GM12878 (cell line): ENCODE results near the gene PLXNB2. TPM values are rescaled to one million over a fixed set of nuclear protein-coding genes. Genes with fewer than 3 reads are reported as not detected.

ENCODE experiments used
- BMI1 ChIP-seq: fragments of 450-650 bp; IDR thresholded peaks from 2 replicates; pipeline ENCODE4 v1.6.1; 2016; ENCODE audit warnings: mild to moderate bottlenecking, moderate library complexity, borderline replicate concordance
- CEBPB ChIP-seq, 2 experiments: fragments of 150-350 bp in 1 of 2; IDR thresholded peaks; 2 replicates each; pipeline ENCODE4 v1.6.1; 2012 to 2014; ENCODE audit warnings: low read depth in 2 of 2, low read length in 2 of 2, borderline replicate concordance in 1 of 2, inconsistent platforms in 1 of 2
- CHD4 ChIP-seq: fragments of 200-600 bp; sonication (generic); IDR thresholded peaks from 2 replicates; pipeline ENCODE4 v1.6.1; 2016; ENCODE audit warnings: mild to moderate bottlenecking
- CREM ChIP-seq: IDR thresholded peaks from 2 replicates; pipeline ENCODE4 v1.6.1; 2014; ENCODE audit warnings: antibody characterized with exemption, low read depth
- EED ChIP-seq: sonication (generic); IDR thresholded peaks from 2 replicates; pipeline ENCODE4 v1.6.1; 2016; ENCODE audit warnings: antibody characterized with exemption, low read depth
- EP300 ChIP-seq, 2 experiments: fragments of 150-350 bp in 1 of 2; IDR thresholded peaks; 2 replicates each; pipeline ENCODE4 v1.6.1; 2011 to 2012; ENCODE audit warnings: low read depth in 2 of 2, low read length in 2 of 2, borderline replicate concordance in 1 of 2, improper control_type of control experiment in 1 of 2, inconsistent platforms in 1 of 2; ENCODE audit not compliant: control insufficient read depth in 1 of 2
- HDGF ChIP-seq: fragments of 450-650 bp; IDR thresholded peaks from 2 replicates; pipeline ENCODE4 v1.6.1; 2016; ENCODE audit warnings: antibody characterized with exemption
- IKZF2 ChIP-seq, 2 experiments: fragments of 450-650 bp; IDR thresholded peaks; 2 replicates each; pipeline ENCODE4 v1.6.1; 2017; ENCODE audit warnings: mild to moderate bottlenecking in 2 of 2, moderate library complexity in 2 of 2
- IRF4 ChIP-seq: IDR thresholded peaks from 2 replicates; pipeline ENCODE4 v1.6.1; 2011; ENCODE audit warnings: low read depth, low read length
- JUND ChIP-seq: IDR thresholded peaks from 2 replicates; pipeline ENCODE4 v1.6.1; 2012; ENCODE audit warnings: low read depth, mild to moderate bottlenecking, low read length, improper control_type of control experiment, moderate library complexity
- MLLT1 ChIP-seq: fragments of 450-650 bp; IDR thresholded peaks from 2 replicates; pipeline ENCODE4 v1.6.1; 2016; ENCODE audit warnings: mild to moderate bottlenecking
- MYB ChIP-seq: fragments of 150-350 bp; IDR thresholded peaks from 2 replicates; pipeline ENCODE4 v1.6.1; 2014; ENCODE audit warnings: mild to moderate bottlenecking, low read depth, low read length, borderline replicate concordance
- POLR2AphosphoS5 ChIP-seq: IDR thresholded peaks from 2 replicates; pipeline ENCODE4 v1.6.1; 2011; ENCODE audit warnings: mild to moderate bottlenecking, low read length, inconsistent platforms
- POU2F2 ChIP-seq: IDR thresholded peaks from 3 replicates; pipeline ENCODE4 v1.6.1; 2011; ENCODE audit warnings: low read depth, mild to moderate bottlenecking, low read length, borderline replicate concordance
- RB1 ChIP-seq: fragments of 450-650 bp; formaldehyde crosslinking; IDR thresholded peaks from 2 replicates; pipeline ENCODE4 v1.6.1; 2017; ENCODE audit warnings: mild to moderate bottlenecking, borderline replicate concordance
- RELA ChIP-seq: fragments of 450-650 bp; IDR thresholded peaks from 2 replicates; pipeline ENCODE4 v1.8.0; 2014; ENCODE audit warnings: borderline replicate concordance; ENCODE audit not compliant: partially characterized antibody
- RUNX3 ChIP-seq: IDR thresholded peaks from 2 replicates; pipeline ENCODE4 v1.6.1; 2012; ENCODE audit warnings: low read length, inconsistent platforms
- SMAD5 ChIP-seq: IDR thresholded peaks from 2 replicates; pipeline ENCODE4 v1.6.1; 2016; ENCODE audit warnings: antibody characterized with exemption, low read depth
- SMARCA5 ChIP-seq: fragments of 450-650 bp; IDR thresholded peaks from 2 replicates; pipeline ENCODE4 v1.6.1; 2017; ENCODE audit warnings: mild to moderate bottlenecking
- SREBF1 ChIP-seq: IDR thresholded peaks from 2 replicates; pipeline ENCODE4 v1.6.1; 2012; ENCODE audit warnings: mild to moderate bottlenecking, low read length
- YY1 ChIP-seq: IDR thresholded peaks from 2 replicates; pipeline ENCODE4 v1.6.1; 2011; ENCODE audit warnings: low read depth, mild to moderate bottlenecking, low read length
- ZBTB11 ChIP-seq: fragments of 450-650 bp; formaldehyde crosslinking; IDR thresholded peaks from 2 replicates; pipeline ENCODE4 v1.5.0; 2022; ENCODE audit warnings: mild to moderate bottlenecking, missing genetic modification characterization
- polyA plus RNA-seq, 11 experiments: library from polyadenylated mRNA; depleted of rRNA in 4 of 11; unstranded in 6 of 11; stranded (reverse) in 5 of 11; fragments of >200 nt; fragmentation: Nextera tagmentation in 4 of 11; fragmentation: Illumina TruSeq in 1 of 11; extraction: Ambion mirVana in 4 of 11; extraction: Trizol in 1 of 11; gene quantifications; 1 replicate in 1 of 11; 2 replicates in 10 of 11; pipeline versions ENCODE4 v1.2.1 to v1.2.3, GENCODE V29; 2011 to 2016; ENCODE audit warnings: inconsistent platforms in 2 of 11, missing spikeins in 2 of 11, low read depth in 1 of 11
- total RNA-seq, 4 experiments: library from RNA; depleted of rRNA in 3 of 4; stranded (reverse); fragments of >200 nt in 3 of 4; fragmentation: Illumina TruSeq in 1 of 4; extraction: Trizol in 1 of 4; gene quantifications; 2 replicates each; pipeline versions ENCODE4 v1.2.1 to v1.2.3, GENCODE V29; 2013 to 2021
- TF ChIP-seq, protein P1 (sequence below): IDR thresholded peaks from 2 replicates; pipeline ENCODE4 v1.6.1; 2011; ENCODE audit warnings: borderline replicate concordance, low read depth, mild to moderate bottlenecking, moderate library complexity, mixed read lengths, low read length; ENCODE audit not compliant: insufficient read depth; ENCODE audit errors: extremely low read length

Gene PLXNB2
- total and polyA plus RNA-seq, 10 of the 15 experiments (the other 5 are each of a cell fraction or from before 2014, with no cell fraction given), result 0.68 to 134 (median 41.9) TPM

- TF ChIP-seq MLLT1 (peak; percentile 58; the same call in 1 of the 2 replicates), YY1 (peak; percentile 52), MYB (no peak), RB1 (0 out of 2 replicates have a peak, but pooled peaks have one; percentile 14), EED (peak; percentile 68), CREM (peak; percentile 85; the same call in 1 of the 2 replicates), HDGF (peak; percentile 99), RUNX3 (peak; percentile 73), SREBF1 (no peak), IRF4 (peak; percentile 75; the same call in 1 of the 2 replicates), ZBTB11 (CRISPR knock-in tag) (no peak), JUND (peak; percentile 37; the same call in 1 of the 2 replicates), POLR2AphosphoS5 (peak; percentile 51; the same call in 1 of the 2 replicates), CEBPB (IDR thresholded peaks at IDR 0.05; ENCODE audit: borderline replicate concordance in 1 of 2, low read depth in 2 of 2, low read length in 2 of 2) (no peak), SMARCA5 (no peak), SMAD5 (peak; percentile 68), CHD4 (no peak), RELA (peak; percentile 22), IKZF2 (IDR thresholded peaks at IDR 0.05) (peak; percentile 61 to 72), BMI1 (no peak), EP300 (IDR thresholded peaks at IDR 0.05; ENCODE audit: borderline replicate concordance in 1 of 2, control insufficient read depth in 1 of 2, low read depth in 2 of 2, low read length in 2 of 2) (no peak), POU2F2 (peak; percentile 7; the same call in 1 of the 3 replicates)
- TF ChIP-seq, protein P1, sequence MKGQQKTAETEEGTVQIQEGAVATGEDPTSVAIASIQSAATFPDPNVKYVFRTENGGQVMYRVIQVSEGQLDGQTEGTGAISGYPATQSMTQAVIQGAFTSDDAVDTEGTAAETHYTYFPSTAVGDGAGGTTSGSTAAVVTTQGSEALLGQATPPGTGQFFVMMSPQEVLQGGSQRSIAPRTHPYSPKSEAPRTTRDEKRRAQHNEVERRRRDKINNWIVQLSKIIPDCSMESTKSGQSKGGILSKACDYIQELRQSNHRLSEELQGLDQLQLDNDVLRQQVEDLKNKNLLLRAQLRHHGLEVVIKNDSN, result no peak
These were observed 7.2 kb upstream of the PLXNB2 start (continued) for GRCh38 chr22:50314455-50315288.
